GM12875 (cell line): Measurements from ENCODE around the gene ZNF768.

Experiments
- H3K4me3 ChIP-seq: one replicate; pipeline ENCODE4 v1.5.1; 2011; ENCODE audit warnings: low read depth, low read length, control low read depth
- CTCF ChIP-seq: IDR thresholded peaks from 2 replicates; pipeline ENCODE4 v1.5.1; 2011; ENCODE audit warnings: low read depth, mild to moderate bottlenecking, control low read depth, inconsistent platforms, low read length, moderate library complexity, borderline replicate concordance; ENCODE audit not compliant: insufficient read depth

The ZNF768 gene

GRCh38 chr16:30567991-30568638 is 41.7 kb upstream of the ZNF768 start:
- H3K4me3 ChIP-seq, result no peak overlapping the region
- no peak for TF ChIP-seq CTCF

DNA sequence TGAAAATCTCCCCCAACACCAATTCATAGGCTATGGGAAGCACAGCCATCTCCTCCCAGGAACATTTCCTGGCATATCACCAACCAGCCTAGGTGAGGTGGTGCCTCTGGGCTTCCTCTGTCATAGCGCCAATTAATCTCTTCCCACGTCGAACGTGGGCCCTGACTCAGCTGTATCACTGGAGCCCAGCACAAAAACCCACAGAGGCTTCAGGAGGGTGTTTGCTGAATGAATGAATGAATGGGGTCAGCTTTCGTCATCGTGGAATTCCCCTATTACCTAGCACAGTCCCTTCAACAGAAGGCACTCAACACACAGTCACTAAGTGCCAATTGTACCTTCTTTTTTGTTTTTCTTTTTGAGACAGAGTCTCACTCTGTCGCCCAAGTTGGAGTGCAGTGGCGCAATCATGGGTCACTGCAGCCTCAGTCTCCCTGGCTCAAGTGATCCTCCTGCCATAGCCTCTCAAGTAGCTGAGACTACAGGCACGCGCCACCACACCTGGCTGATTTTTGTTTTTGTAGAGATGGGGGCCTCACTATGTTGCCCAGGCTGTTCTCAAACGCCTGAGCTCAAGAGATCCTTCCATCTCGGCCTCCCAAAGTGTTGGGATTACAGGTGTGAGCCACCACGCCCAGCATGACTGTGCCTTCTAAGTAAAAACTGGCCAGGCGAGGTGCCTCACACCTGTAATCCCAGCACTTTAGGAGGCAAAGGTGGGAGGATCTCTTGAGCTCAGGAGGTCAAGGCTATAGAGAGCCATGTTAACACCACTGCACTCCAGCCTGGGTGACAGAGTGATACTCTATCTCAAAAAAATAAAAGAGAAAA is 41.0 kb upstream of the ZNF768 start:
- no peak for TF ChIP-seq CTCF
- H3K4me3 ChIP-seq, result no peak overlapping the region

- TF ChIP-seq CTCF, result no peak
These were observed 40.2 kb upstream of the ZNF768 start for GRCh38 chr16:30566531-30566930.

DNA sequence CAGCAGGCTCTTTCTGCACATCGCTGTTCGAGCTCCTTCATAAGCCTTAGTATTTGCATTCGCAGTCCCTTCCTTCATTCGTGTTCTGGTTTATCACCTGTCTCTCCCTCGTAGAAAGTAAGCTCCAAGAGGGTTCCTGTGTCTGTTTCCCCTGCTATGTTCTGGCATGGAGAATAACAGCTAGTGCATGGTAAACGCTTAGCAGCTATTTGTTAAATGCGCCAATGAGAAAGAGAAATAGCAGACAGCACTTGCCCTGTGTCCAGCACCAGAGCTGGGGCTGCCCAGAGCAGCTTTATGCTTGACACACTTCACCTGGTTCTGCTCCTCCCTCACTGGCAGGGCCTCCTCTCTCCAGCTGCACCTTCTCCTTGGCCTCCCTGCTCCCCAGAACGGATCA is 39.6 kb upstream of the ZNF768 start:
- TF ChIP-seq CTCF, result no peak
- no peak overlapping the region for H3K4me3 ChIP-seq

More at GRCh38 chr16:30566531-30566930, 40.2 kb upstream of the ZNF768 start:
- H3K4me3 ChIP-seq, result no peak overlapping the region

GRCh38 chr16:30565526-30565925 is 39.2 kb upstream of the ZNF768 start:
- H3K4me3 ChIP-seq, result no peak overlapping the region
- TF ChIP-seq CTCF, result no peak

DNA sequence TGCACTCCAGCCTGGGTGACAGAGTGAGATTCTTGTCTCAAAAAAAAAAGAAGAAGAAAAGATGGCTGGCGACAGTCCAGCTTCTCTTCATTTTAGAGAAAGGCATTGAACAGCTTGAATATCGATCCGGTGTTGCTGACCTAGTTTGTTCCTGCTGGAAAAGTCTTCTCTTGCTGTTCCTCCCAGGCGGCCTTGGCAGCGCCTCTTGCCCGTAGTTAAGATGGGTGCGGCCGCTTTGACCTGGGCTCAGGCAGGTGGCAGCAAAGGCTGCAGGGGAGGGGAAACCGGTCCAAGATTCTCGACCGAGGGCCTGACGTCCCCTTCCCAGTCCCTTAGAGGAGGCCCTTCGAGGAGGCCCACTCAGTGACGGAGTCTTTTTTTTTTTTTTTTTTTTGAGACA is 35.7 kb upstream of the ZNF768 start:
- H3K4me3 ChIP-seq, result no peak overlapping the region
- no peak for TF ChIP-seq CTCF

DNA sequence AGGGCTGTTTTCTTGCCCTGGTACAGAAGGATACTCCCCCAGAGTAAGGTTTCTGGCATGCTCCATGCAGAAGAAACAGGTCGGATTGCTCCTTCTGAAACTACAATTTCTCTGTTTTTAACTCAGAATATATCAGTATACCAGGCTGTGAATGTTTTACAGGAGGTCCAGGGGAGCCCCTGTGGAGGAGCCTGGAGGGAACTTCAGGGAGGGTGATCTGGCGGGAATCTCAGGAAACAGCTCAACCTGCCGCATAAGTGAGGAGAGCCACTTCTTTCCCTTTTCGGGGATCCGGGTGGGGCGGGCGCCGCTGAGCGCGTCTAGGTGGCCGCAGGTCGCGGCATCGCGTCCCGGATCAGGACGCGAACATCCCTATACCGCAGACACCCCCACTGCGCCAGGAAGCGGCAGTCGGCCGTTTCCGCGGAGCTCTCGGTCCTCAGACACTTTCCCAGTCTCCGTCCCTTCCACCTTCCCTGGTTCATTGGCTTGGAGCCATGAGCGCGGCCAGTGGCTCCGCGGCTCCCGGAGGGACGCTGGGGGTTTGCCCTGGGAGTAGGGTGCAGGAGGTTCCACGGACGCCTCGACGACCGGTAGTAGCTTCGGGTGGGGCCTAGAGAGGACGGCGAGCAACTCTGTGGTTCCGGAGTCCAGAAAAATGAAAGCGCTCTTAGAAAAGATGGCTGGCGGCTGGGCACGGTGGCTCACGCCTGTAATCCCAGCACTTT is 34.9 kb upstream of the ZNF768 start:
- peak overlapping the region; percentile 52 for H3K4me3 ChIP-seq
- TF ChIP-seq CTCF, result no peak
